ENCODE measurements around the gene ZNF366.

The ZNF366 gene

GRCh38 chr5:72402381-72402890, 104.8 kb downstream of the ZNF366 start:
- intact Hi-C loops (cut with DNase I; ENCODE audit: low total_unique reads): no loop called here
- peak overlapping the region; percentile 73 for H3K27ac ChIP-seq
- H3K4me3 ChIP-seq: no peak overlapping the region
- peaks cover 0 to 34% (median 21%) of the 10 kb centered on the region in 4 donors for H3K4me1 ChIP-seq
- no peak for DNase-seq
- peaks cover 0 to 16% (median 13%) of the 10 kb centered on the region in 3 donors for H3K9me3 ChIP-seq
- TF ChIP-seq CTCF (IDR thresholded peaks at IDR 0.05): no peak
- H3K36me3 ChIP-seq: no peaks in the 10 kb centered on the region
- H3K27me3 ChIP-seq: no peaks in the 10 kb centered on the region

GRCh38 chr5:72400950-72401349, 106.3 kb downstream of the ZNF366 start:
- no peaks in the 10 kb centered on the region for H3K27me3 ChIP-seq
- H3K4me1 ChIP-seq: peaks cover 0 to 37% (median 21%) of the 10 kb centered on the region in 4 donors
- peak overlapping the region; percentile 73 for H3K27ac ChIP-seq
- no peak for DNase-seq
- no peak overlapping the region for H3K4me3 ChIP-seq
- intact Hi-C loops (cut with DNase I; ENCODE audit: low total_unique reads): no loop called here
- no peak for TF ChIP-seq CTCF (IDR thresholded peaks at IDR 0.05)
- no peaks in the 10 kb centered on the region for H3K36me3 ChIP-seq
- H3K9me3 ChIP-seq: peaks cover 0 to 16% (median 13%) of the 10 kb centered on the region in 3 donors

- Histone ChIP-seq H3K27ac (peak overlapping the region in 1 of 2 donors; percentile 23), H3K9me3 (peaks cover 0 to 16% (median 13%) of the 10 kb centered on the region in 3 donors), H3K4me3 (no peak overlapping the region), H3K4me1 (peaks cover 0 to 37% (median 15%) of the 10 kb centered on the region in 4 donors), H3K36me3 (no peaks in the 10 kb centered on the region), H3K27me3 (no peaks in the 10 kb centered on the region)
- intact Hi-C loops (cut with DNase I; ENCODE audit: low total_unique reads): no loop called here
- no peak for TF ChIP-seq CTCF (IDR thresholded peaks at IDR 0.05)
- DNase-seq: no peak
These were observed 109.4 kb downstream of the ZNF366 start for GRCh38 chr5:72397836-72398235.

- Histone ChIP-seq H3K27me3 (no peaks in the 10 kb centered on the region), H3K27ac (no peak overlapping the region), H3K36me3 (no peaks in the 10 kb centered on the region), H3K4me1 (peaks cover 0 to 43% (median 21%) of the 10 kb centered on the region in 4 donors), H3K9me3 (no peaks in the 10 kb centered on the region), H3K4me3 (no peak overlapping the region)
- intact Hi-C loops (cut with DNase I; ENCODE audit: low total_unique reads): loop anchor here (5.0 kb wide), 1 partner anchor 43 kb away; no protein-coding TSS in a partner anchor
- no peak for DNase-seq
- TF ChIP-seq CTCF (IDR thresholded peaks at IDR 0.05): peak in 1 of 2 experiments; percentile 15
These were observed 112.5 kb downstream of the ZNF366 start for GRCh38 chr5:72394688-72395087.

GRCh38 chr5:72393052-72393451, 114.2 kb downstream of the ZNF366 start:
- H3K27me3 ChIP-seq: no peaks in the 10 kb centered on the region
- no peak for TF ChIP-seq CTCF (IDR thresholded peaks at IDR 0.05)
- H3K27ac ChIP-seq: peak overlapping the region; percentile 65 to 71
- H3K36me3 ChIP-seq: no peaks in the 10 kb centered on the region
- no peak for DNase-seq
- no peak overlapping the region for H3K4me3 ChIP-seq
- intact Hi-C loops (cut with DNase I; ENCODE audit: low total_unique reads): loop anchor here (5.0 kb wide), 1 partner anchor 44 kb away; no protein-coding TSS in a partner anchor
- no peaks in the 10 kb centered on the region for H3K9me3 ChIP-seq
- H3K4me1 ChIP-seq: peaks cover 0 to 51% (median 25%) of the 10 kb centered on the region in 4 donors
